Neural cell (in vitro differentiated cells): Measurements from ENCODE around the gene CEP170B. TPM values are rescaled to one million over a fixed set of nuclear protein-coding genes. Genes with fewer than 3 reads are reported as not detected.

Experiments
- H2AFZ ChIP-seq: fragments of 200-600, 300-800 bp; sonication (generic), shearing (Covaris generic); 2 replicates; pipeline ENCODE4 v1.6.0; 2014; ENCODE audit warnings: low read depth, mild to moderate bottlenecking, antibody characterized with exemption, low read length, moderate library complexity
- H3F3A ChIP-seq: fragments of 200-600 bp; shearing (Covaris generic); 2 replicates; pipeline ENCODE4 v1.6.1; 2016; ENCODE audit warnings: mild to moderate bottlenecking, moderate library complexity, mixed read lengths, antibody characterized with exemption, low read length; ENCODE audit not compliant: insufficient read depth, poor library complexity, severe bottlenecking
- H3K27ac ChIP-seq: fragments of 200-600, 300-800 bp; sonication (generic), shearing (Covaris generic); 2 replicates; pipeline ENCODE4 v1.5.1; 2014; ENCODE audit warnings: mild to moderate bottlenecking, low read length, moderate library complexity
- H3K27me3 ChIP-seq: fragments of 300-800, 200-600 bp; sonication (generic), shearing (Covaris generic); 2 replicates; pipeline ENCODE4 v1.6.0; 2014; ENCODE audit warnings: mild to moderate bottlenecking, low read depth, low read length, moderate library complexity; ENCODE audit not compliant: insufficient read depth
- H3K36me3 ChIP-seq: fragments of 300-800, 200-600 bp; sonication (generic), shearing (Covaris generic); 2 replicates; pipeline ENCODE4 v1.5.1; 2014; ENCODE audit warnings: mild to moderate bottlenecking, antibody characterized with exemption, low read length, moderate library complexity; ENCODE audit not compliant: insufficient read depth
- H3K4me2 ChIP-seq: fragments of 300-800, 200-600 bp; sonication (generic), shearing (Covaris generic); 2 replicates; pipeline ENCODE4 v1.6.0; 2014; ENCODE audit warnings: mild to moderate bottlenecking, low read length
- H3K4me3 ChIP-seq: fragments of 300-800, 200-600 bp; sonication (generic), shearing (Covaris generic); 2 replicates; pipeline ENCODE4 v1.5.1; 2014; ENCODE audit warnings: mild to moderate bottlenecking, low read length, moderate library complexity
- H3K79me2 ChIP-seq: fragments of 200-600 bp; shearing (Covaris generic); replicated peaks from 2 replicates; pipeline ENCODE4 v1.6.0; 2014; ENCODE audit warnings: mild to moderate bottlenecking, low read length, moderate library complexity; ENCODE audit not compliant: insufficient read depth
- H3K9ac ChIP-seq: fragments of 300-800, 200-600 bp; sonication (generic), shearing (Covaris generic); 2 replicates; pipeline ENCODE4 v1.6.1; 2016; ENCODE audit warnings: mild to moderate bottlenecking, low read length, mixed read lengths
- H3K9me2 ChIP-seq: fragments of 200-600 bp; shearing (Covaris generic); 2 replicates; pipeline ENCODE4 v1.6.1; 2016; ENCODE audit warnings: mild to moderate bottlenecking, low read length, mixed read lengths; ENCODE audit not compliant: insufficient read depth
- H3K9me3 ChIP-seq: fragments of 200-600, 300-800 bp; sonication (generic), shearing (Covaris generic); 2 replicates; pipeline ENCODE4 v1.6.1; 2016; ENCODE audit warnings: mild to moderate bottlenecking, mixed run types, low read length, moderate library complexity, mixed read lengths
- H4K20me1 ChIP-seq: fragments of 200-600 bp; shearing (Covaris generic); 2 replicates; pipeline ENCODE4 v1.6.1; 2016; ENCODE audit warnings: mild to moderate bottlenecking, mixed run types; ENCODE audit not compliant: insufficient read depth
- CTCF ChIP-seq: fragments of 450-650 bp; IDR thresholded peaks from 2 replicates; pipeline ENCODE4 v1.5.1; 2014; ENCODE audit warnings: antibody characterized with exemption, mild to moderate bottlenecking, moderate library complexity; ENCODE audit not compliant: poor library complexity, severe bottlenecking
- EP300 ChIP-seq: fragments of 450-650 bp; conservative IDR thresholded peaks from 2 replicates; pipeline ENCODE4 v1.6.1; 2014; ENCODE audit warnings: antibody characterized with exemption, mild to moderate bottlenecking, moderate library complexity; ENCODE audit not compliant: poor library complexity, severe bottlenecking
- MXI1 ChIP-seq: fragments of 450-650 bp; conservative IDR thresholded peaks from 2 replicates; pipeline ENCODE4 v1.6.1; 2014; ENCODE audit warnings: antibody characterized with exemption, mild to moderate bottlenecking; ENCODE audit not compliant: poor library complexity, severe bottlenecking
- POLR2AphosphoS5 ChIP-seq: IDR thresholded peaks from 2 replicates; pipeline ENCODE4 v1.6.1; 2012
- RAD21 ChIP-seq: fragments of 450-650 bp; conservative IDR thresholded peaks from 2 replicates; pipeline ENCODE4 v1.6.1; 2014; ENCODE audit warnings: antibody characterized with exemption, mild to moderate bottlenecking, moderate library complexity
- REST ChIP-seq: IDR thresholded peaks from 2 replicates; pipeline ENCODE4 v1.6.1; 2012; ENCODE audit warnings: borderline replicate concordance
- SMC3 ChIP-seq: fragments of 450-650 bp; conservative IDR thresholded peaks from 2 replicates; pipeline ENCODE4 v1.6.1; 2014; ENCODE audit warnings: antibody characterized with exemption, mild to moderate bottlenecking, moderate library complexity; ENCODE audit not compliant: poor library complexity
- TAF1 ChIP-seq: IDR thresholded peaks from 2 replicates; pipeline ENCODE4 v1.6.1; 2012; ENCODE audit warnings: low read depth
- polyA plus RNA-seq: library from polyadenylated mRNA; depleted of rRNA; stranded (reverse); fragments of >200 nt; gene quantifications from 2 replicates; pipeline ENCODE4 v1.2.3, GENCODE V29; 2014

Gene CEP170B
- polyA plus RNA-seq, 1 donor from 2014 or later: 11.6 TPM

- Histone ChIP-seq H3K9me2 (no peaks in the 10 kb centered on the region), H3K36me3 (peaks cover 5% of the 10 kb centered on the region), H3K9ac (no peak overlapping the region), H3K9me3 (no peaks in the 10 kb centered on the region), H3K79me2 (no peaks in the 10 kb centered on the region), H3K27me3 (no peaks in the 10 kb centered on the region), H3K4me2 (no peak overlapping the region), H3K27ac (no peak overlapping the region), H3K4me3 (no peak overlapping the region), H2AFZ (no peak overlapping the region), H4K20me1 (no peaks in the 10 kb centered on the region), H3F3A (no peaks in the 10 kb centered on the region)
- no peak for TF ChIP-seq RAD21
Measured at GRCh38 chr14:104881369-104881979, 16.4 kb downstream of the CEP170B start.

- Histone ChIP-seq H3K9ac (no peak overlapping the region), H2AFZ (no peak overlapping the region), H3F3A (no peaks in the 10 kb centered on the region), H3K27me3 (no peaks in the 10 kb centered on the region), H3K27ac (no peak overlapping the region), H3K4me3 (no peak overlapping the region), H3K4me2 (no peak overlapping the region), H3K79me2 (no peaks in the 10 kb centered on the region), H4K20me1 (no peaks in the 10 kb centered on the region), H3K36me3 (peaks cover 5% of the 10 kb centered on the region), H3K9me3 (no peaks in the 10 kb centered on the region), H3K9me2 (no peaks in the 10 kb centered on the region)
- no peak for TF ChIP-seq RAD21
- TF ChIP-seq CTCF: no peak
- no peak for TF ChIP-seq EP300
- TF ChIP-seq REST: no peak
- TF ChIP-seq MXI1: no peak
- TF ChIP-seq POLR2AphosphoS5: no peak
- TF ChIP-seq TAF1: no peak
- no peak for TF ChIP-seq SMC3
Measured at GRCh38 chr14:104882325-104882973, 17.4 kb downstream of the CEP170B start.
